HCT116 (cell line): ENCODE data around the gene QRICH1.

Experiments
- CTCF ChIP-seq, 3 experiments: fragments of 200-600 bp in 1 of 3; sonication (generic) in 1 of 3; IDR thresholded peaks in 2 of 3; conservative IDR thresholded peaks in 1 of 3; 2 replicates each; pipeline ENCODE4 v1.5.1; 2012 to 2017; ENCODE audit warnings: low read depth in 2 of 3, low read length in 2 of 3, antibody characterized with exemption in 1 of 3, borderline replicate concordance in 1 of 3, control low read depth in 1 of 3, mild to moderate bottlenecking in 1 of 3, mixed read lengths in 1 of 3, mixed run types in 1 of 3, moderate library complexity in 1 of 3; ENCODE audit not compliant: insufficient read depth in 1 of 3
- MAX ChIP-seq: IDR thresholded peaks from 2 replicates; pipeline ENCODE4 v1.6.1; 2012
- POLR2A ChIP-seq: IDR thresholded peaks from 2 replicates; pipeline ENCODE4 v1.7.0; 2011; ENCODE audit warnings: borderline replicate concordance; ENCODE audit not compliant: insufficient read depth, insufficient read length; ENCODE audit errors: extremely low read depth
- POLR2AphosphoS5 ChIP-seq: IDR thresholded peaks from 2 replicates; pipeline ENCODE4 v1.6.1; 2011; ENCODE audit warnings: mild to moderate bottlenecking, low read depth, low read length, moderate library complexity
- TCF7L2 ChIP-seq: IDR thresholded peaks from 2 replicates; pipeline ENCODE4 v1.7.0; 2011; ENCODE audit warnings: borderline replicate concordance, inconsistent platforms; ENCODE audit not compliant: insufficient read depth, insufficient read length; ENCODE audit errors: extremely low read depth

GRCh38 chr3:49019941-49020329 lies 73.9 kb downstream of the QRICH1 start:
- no peak for TF ChIP-seq CTCF (IDR thresholded peaks at IDR 0.05 in 2 of 3, conservative IDR thresholded peaks at IDR 0.05 in 1 of 3; ENCODE audit: borderline replicate concordance in 1 of 3, insufficient read depth in 1 of 3, low read depth in 2 of 3, low read length in 2 of 3)
- no peak for TF ChIP-seq POLR2AphosphoS5
- no peak for TF ChIP-seq POLR2A
- no peak for TF ChIP-seq MAX
- TF ChIP-seq TCF7L2 = no peak
